ENCODE measurements around the gene CLIC5.

- TF ChIP-seq CTCF (IDR thresholded peaks at IDR 0.05; ENCODE audit: low read length), result no peak
- TF ChIP-seq EZH2 (IDR thresholded peaks at IDR 0.05; ENCODE audit: borderline replicate concordance, low read length), result no peak
Observed at GRCh38 chr6:46058951-46059350, 43.3 kb upstream of the CLIC5 start.
